Hepatocyte (in vitro differentiated cells): ENCODE measurements around the gene RUNX1. TPM values are rescaled to one million over a fixed set of nuclear protein-coding genes. Genes with fewer than 3 reads are reported as not detected.

ENCODE experiments used
- DNase-seq: peaks from one replicate; pipeline ENCODE4 v3.0.0-alpha.2; 2016; ENCODE audit warnings: low spot score
- H2AFZ ChIP-seq: fragments of 200-600 bp; sonication (generic); 2 replicates; pipeline ENCODE4 v1.6.0; 2016; ENCODE audit warnings: antibody characterized with exemption, mild to moderate bottlenecking
- H3K27ac ChIP-seq: fragments of 200-600 bp; sonication (generic); 2 replicates; pipeline ENCODE4 v1.5.1; 2016; ENCODE audit warnings: mild to moderate bottlenecking
- H3K27me3 ChIP-seq: fragments of 200-600 bp; sonication (generic); 2 replicates; pipeline ENCODE4 v1.6.1; 2016
- H3K36me3 ChIP-seq: fragments of 200-600 bp; sonication (generic); replicated peaks from 2 replicates; pipeline ENCODE4 v1.5.1; 2016; ENCODE audit warnings: low read depth; ENCODE audit not compliant: insufficient read depth
- H3K4me1 ChIP-seq: fragments of 200-600 bp; sonication (generic); 2 replicates; pipeline ENCODE4 v1.5.1; 2016; ENCODE audit warnings: mild to moderate bottlenecking, moderate library complexity; ENCODE audit not compliant: insufficient read depth
- H3K4me2 ChIP-seq: fragments of 200-600 bp; sonication (generic); 2 replicates; pipeline ENCODE4 v1.6.0; 2016
- H3K4me3 ChIP-seq: fragments of 200-600 bp; sonication (generic); 2 replicates; pipeline ENCODE4 v1.5.1; 2016; ENCODE audit warnings: mild to moderate bottlenecking
- H3K79me2 ChIP-seq: fragments of 200-600 bp; sonication (generic); 2 replicates; pipeline ENCODE4 v1.6.0; 2017; ENCODE audit warnings: mild to moderate bottlenecking
- H3K9me2 ChIP-seq: fragments of 200-600 bp; sonication (generic); replicated peaks from 2 replicates; pipeline ENCODE4 v1.6.0; 2017; ENCODE audit warnings: mild to moderate bottlenecking; ENCODE audit not compliant: insufficient read depth
- H3K9me3 ChIP-seq: fragments of 200-600 bp; sonication (generic); 2 replicates; pipeline ENCODE4 v1.5.1; 2016; ENCODE audit warnings: low read depth, mild to moderate bottlenecking
- H4K20me1 ChIP-seq: fragments of 200-600 bp; sonication (generic); 2 replicates; pipeline ENCODE4 v1.6.0; 2016; ENCODE audit warnings: mild to moderate bottlenecking; ENCODE audit not compliant: insufficient read depth, poor library complexity, severe bottlenecking
- EZH2 ChIP-seq: fragments of 200-600 bp; sonication (generic); IDR thresholded peaks from 2 replicates; pipeline ENCODE4 v1.6.1; 2016; ENCODE audit warnings: antibody characterized with exemption, mild to moderate bottlenecking, borderline replicate concordance
- EZH2phosphoT487 ChIP-seq: fragments of 200-600 bp; sonication (generic); IDR thresholded peaks from one replicate; pipeline ENCODE4 v1.6.1; 2018; ENCODE audit warnings: antibody characterized with exemption, mild to moderate bottlenecking, low read depth, moderate library complexity; ENCODE audit not compliant: unreplicated experiment, severe bottlenecking
- WGBS: methylation state at CpG from one replicate; pipeline ENCODE4 v1.1.6; 2016; ENCODE audit warnings: low lambda C conversion rate; ENCODE audit errors: missing lambda C conversion rate; 5-methylcytosine and 5-hydroxymethylcytosine counted together
- polyA plus RNA-seq: library from polyadenylated mRNA; unstranded; fragments of >200 nt; fragmentation: Nextera tagmentation; extraction: Ambion mirVana; gene quantifications from 2 replicates; pipeline ENCODE4 v1.2.1, GENCODE V29; 2016
- total RNA-seq: library from RNA; depleted of rRNA; stranded (reverse); fragments of >200 nt; gene quantifications from 2 replicates; pipeline ENCODE4 v1.2.3, GENCODE V29; 2014
- TF ChIP-seq, protein P1 (sequence below): fragments of 200-600 bp; sonication (generic); IDR thresholded peaks from 2 replicates; pipeline ENCODE4 v1.5.1; 2016; ENCODE audit warnings: antibody characterized with exemption, mild to moderate bottlenecking; ENCODE audit not compliant: poor library complexity

Gene RUNX1
- total and polyA plus RNA-seq, 2 experiments from 2014 or later: 8.5 to 10.9 TPM

- no peak overlapping the region for H2AFZ ChIP-seq
- H3K4me3 ChIP-seq: no peak overlapping the region
- no peaks in the 10 kb centered on the region for H3K4me1 ChIP-seq
- no peaks in the 10 kb centered on the region for H3K9me2 ChIP-seq
- TF ChIP-seq, protein P1, sequence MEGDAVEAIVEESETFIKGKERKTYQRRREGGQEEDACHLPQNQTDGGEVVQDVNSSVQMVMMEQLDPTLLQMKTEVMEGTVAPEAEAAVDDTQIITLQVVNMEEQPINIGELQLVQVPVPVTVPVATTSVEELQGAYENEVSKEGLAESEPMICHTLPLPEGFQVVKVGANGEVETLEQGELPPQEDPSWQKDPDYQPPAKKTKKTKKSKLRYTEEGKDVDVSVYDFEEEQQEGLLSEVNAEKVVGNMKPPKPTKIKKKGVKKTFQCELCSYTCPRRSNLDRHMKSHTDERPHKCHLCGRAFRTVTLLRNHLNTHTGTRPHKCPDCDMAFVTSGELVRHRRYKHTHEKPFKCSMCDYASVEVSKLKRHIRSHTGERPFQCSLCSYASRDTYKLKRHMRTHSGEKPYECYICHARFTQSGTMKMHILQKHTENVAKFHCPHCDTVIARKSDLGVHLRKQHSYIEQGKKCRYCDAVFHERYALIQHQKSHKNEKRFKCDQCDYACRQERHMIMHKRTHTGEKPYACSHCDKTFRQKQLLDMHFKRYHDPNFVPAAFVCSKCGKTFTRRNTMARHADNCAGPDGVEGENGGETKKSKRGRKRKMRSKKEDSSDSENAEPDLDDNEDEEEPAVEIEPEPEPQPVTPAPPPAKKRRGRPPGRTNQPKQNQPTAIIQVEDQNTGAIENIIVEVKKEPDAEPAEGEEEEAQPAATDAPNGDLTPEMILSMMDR: no peak
- TF ChIP-seq EZH2phosphoT487 (no peak), EZH2 (no peak)
- no peaks in the 10 kb centered on the region for H3K9me3 ChIP-seq
- 86% methylated on average over 8 of the region's 8 CpGs for WGBS
- no peaks in the 10 kb centered on the region for H3K36me3 ChIP-seq
- no peak overlapping the region for H3K27ac ChIP-seq
- H3K4me2 ChIP-seq: no peak overlapping the region
- no peaks in the 10 kb centered on the region for H3K27me3 ChIP-seq
- H4K20me1 ChIP-seq: no peaks in the 10 kb centered on the region
- DNase-seq: no peak
- no peaks in the 10 kb centered on the region for H3K79me2 ChIP-seq
These were observed 144.4 kb downstream of the RUNX1 start for GRCh38 chr21:34904526-34905217.

- Histone ChIP-seq H3K79me2 (no peaks in the 10 kb centered on the region), H2AFZ (no peak overlapping the region), H3K4me1 (no peaks in the 10 kb centered on the region), H3K27ac (peak overlapping the region; percentile 7), H3K36me3 (no peaks in the 10 kb centered on the region), H4K20me1 (no peaks in the 10 kb centered on the region), H3K27me3 (no peaks in the 10 kb centered on the region), H3K9me2 (no peaks in the 10 kb centered on the region), H3K4me2 (no peak overlapping the region), H3K9me3 (no peaks in the 10 kb centered on the region), H3K4me3 (no peak overlapping the region)
- WGBS: 51% methylated on average over 2 of the region's 2 CpGs
- peak; percentile 37 for DNase-seq
- TF ChIP-seq EZH2phosphoT487 (no peak), EZH2 (no peak)
- TF ChIP-seq, protein P1: no peak
These were observed 148.7 kb downstream of the RUNX1 start for GRCh38 chr21:34900376-34900775.

DNA sequence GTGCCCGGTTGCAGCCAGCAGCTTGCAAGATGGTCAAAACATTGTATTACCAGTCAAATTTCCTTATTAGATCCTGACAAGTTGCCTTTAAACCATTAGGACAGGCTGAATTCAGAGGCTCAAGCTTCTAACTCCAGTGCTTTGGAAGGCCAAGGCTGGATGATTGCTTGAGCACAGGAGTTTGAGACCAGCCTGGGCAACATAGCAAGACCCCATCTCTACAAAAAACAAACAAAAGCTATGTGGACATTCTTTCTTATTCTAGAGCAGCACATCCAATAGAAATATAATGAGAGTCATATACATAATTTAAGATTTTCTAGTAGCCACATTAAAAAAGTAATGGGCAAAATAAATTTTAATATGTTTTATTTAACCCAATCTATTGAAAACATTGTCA lies 149.3 kb downstream of the RUNX1 start:
- TF ChIP-seq EZH2phosphoT487 (no peak), EZH2 (no peak)
- TF ChIP-seq, protein P1: no peak
- no peak for DNase-seq
- Histone ChIP-seq H3K9me2 (no peaks in the 10 kb centered on the region), H3K9me3 (no peaks in the 10 kb centered on the region), H3K79me2 (no peaks in the 10 kb centered on the region), H3K27ac (peak overlapping the region; percentile 7), H2AFZ (no peak overlapping the region), H3K4me1 (no peaks in the 10 kb centered on the region), H3K4me2 (no peak overlapping the region), H3K36me3 (no peaks in the 10 kb centered on the region), H4K20me1 (no peaks in the 10 kb centered on the region), H3K27me3 (no peaks in the 10 kb centered on the region), H3K4me3 (no peak overlapping the region)
- WGBS: 95% methylated on average over 1 of the region's 1 CpG
